Measurements from ENCODE around the gene IPMK. TPM values are rescaled to one million over a fixed set of nuclear protein-coding genes. Genes with fewer than 3 reads are reported as not detected.
A peak's percentile ranks its signal among the peaks of the same experiment; 100 is the strongest.
"Not testable (repeated sequence)": the region's sequence is repeated elsewhere in the genome, so short reads cannot be mapped to it uniquely, and the experiment has no call there.

Gene IPMK
- total RNA-seq, 1 experiment from 2014 or later, result 11.1 TPM

DNA sequence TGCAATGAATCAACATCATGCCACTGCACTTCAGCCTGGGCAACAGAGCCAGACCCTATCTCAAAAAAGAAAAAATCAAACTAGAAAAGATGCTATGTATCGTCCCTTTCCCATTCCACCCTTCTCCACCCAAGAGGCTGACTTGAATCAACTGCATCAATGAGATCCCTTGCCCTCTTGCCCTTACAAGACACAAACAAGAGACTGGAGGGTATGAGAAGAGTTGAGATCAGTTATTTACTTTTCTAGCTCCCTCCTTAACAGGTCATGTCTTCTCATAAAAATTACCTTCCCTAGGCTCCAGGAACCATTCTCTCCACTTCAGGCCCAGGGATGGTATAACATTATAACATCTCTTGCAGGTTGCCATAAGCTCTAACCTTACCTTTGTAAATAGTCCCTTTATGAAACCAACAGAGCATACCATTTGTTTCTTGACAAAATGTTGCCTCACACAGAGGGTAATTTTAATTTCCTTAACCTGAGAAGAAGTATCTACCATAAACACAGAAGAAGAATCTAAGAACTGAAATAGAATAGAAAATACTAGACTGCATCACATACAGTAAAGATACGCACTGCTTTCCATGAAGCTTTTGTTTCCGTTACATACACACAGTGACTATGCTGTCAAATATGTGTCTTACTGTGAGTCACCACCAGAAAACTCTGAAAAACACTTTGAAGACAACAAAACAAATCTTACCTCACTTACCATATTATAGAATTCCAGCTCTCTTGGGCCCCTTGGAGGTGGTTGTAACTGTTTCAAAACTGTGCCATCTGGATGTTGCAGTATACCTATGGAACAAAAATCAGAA is 30.5 kb downstream of the IPMK start:
- Histone ChIP-seq H4K20me1 (ENCODE audit: insufficient read depth) (no peaks in the 10 kb centered on the region), H3K79me2 (ENCODE audit: low read depth) (0 out of 2 replicates have a peak, but pooled peaks cover 6% of the 10 kb centered on the region), H3K9me2 (ENCODE audit: insufficient read depth) (no peaks in the 10 kb centered on the region), H3K4me1 (replicated peaks; ENCODE audit: insufficient read depth) (peaks cover 11% of the 10 kb centered on the region), H3K9me3 (ENCODE audit: insufficient read depth, low read depth) (no peaks in the 10 kb centered on the region), H3K4me2 (0 out of 2 replicates have a peak overlapping the region, but pooled peaks have one; percentile 2), H3K4me3 (no peak overlapping the region), H3K27ac (no peak overlapping the region), H3K27me3 (ENCODE audit: insufficient read depth, low read depth) (no peaks in the 10 kb centered on the region), H3F3A (ENCODE audit: insufficient read depth, low read depth) (no peaks in the 10 kb centered on the region), H3K36me3 (ENCODE audit: low read depth) (no peaks in the 10 kb centered on the region), H2AFZ (no peak overlapping the region)
- peak in 1 of 2 experiments; percentile 56 for DNase-seq
- ChIA-PET CTCF (interaction anchor here (1.1 kb wide), 2 partner anchors 30 to 53 kb away, joined by 3 to 4 read pairs; no protein-coding TSS in a partner anchor), POLR2A (ENCODE audit: unreplicated experiment) (interaction anchor here (0.6 to 1.0 kb wide), 5 partner anchors 29 to 67 kb away, joined by 4 to 6 read pairs (median 5); partner anchors contain the start of genes CISD1 and IPMK)
- intact Hi-C loops (cut with micrococcal nuclease; ENCODE audit: unreplicated experiment), result loop anchor here (1.0 to 2.0 kb wide), 2 partner anchors 20 to 30 kb away; partner anchors contain the start of gene IPMK
- TSS peak; percentile 20 for BruUV-seq (replicated peaks)
- TF ChIP-seq EZH2 (IDR thresholded peaks at IDR 0.05; ENCODE audit: low read depth) (no peak), CTCF (conservative IDR thresholded peaks at IDR 0.05) (no peak)

- H3F3A ChIP-seq (ENCODE audit: insufficient read depth, low read depth); H3K9me3 ChIP-seq (ENCODE audit: insufficient read depth, low read depth); H2AFZ ChIP-seq; H3K79me2 ChIP-seq (ENCODE audit: low read depth); H3K9me2 ChIP-seq (ENCODE audit: insufficient read depth); DNase-seq; H3K36me3 ChIP-seq (ENCODE audit: low read depth); H3K4me1 ChIP-seq (replicated peaks; ENCODE audit: insufficient read depth); H3K27me3 ChIP-seq (ENCODE audit: insufficient read depth, low read depth); CTCF ChIA-PET; intact Hi-C loops (cut with micrococcal nuclease; ENCODE audit: unreplicated experiment); H3K27ac ChIP-seq; H3K4me3 ChIP-seq; BruUV-seq (replicated peaks); H4K20me1 ChIP-seq (ENCODE audit: insufficient read depth); POLR2A ChIA-PET (ENCODE audit: unreplicated experiment); H3K4me2 ChIP-seq: not testable (repeated sequence)
Measured at GRCh38 chr10:58229856-58230255, 37.8 kb downstream of the IPMK start.

GRCh38 chr10:58225654-58226053 is 42.0 kb downstream of the IPMK start:
- no peak for DNase-seq
- Histone ChIP-seq H3K9me2 (ENCODE audit: insufficient read depth) (no peaks in the 10 kb centered on the region), H3K4me3 (no peak overlapping the region), H3K79me2 (ENCODE audit: low read depth) (no peaks in the 10 kb centered on the region), H3K27ac (no peak overlapping the region), H2AFZ (no peak overlapping the region), H3K36me3 (ENCODE audit: low read depth) (no peaks in the 10 kb centered on the region), H4K20me1 (ENCODE audit: insufficient read depth) (no peaks in the 10 kb centered on the region), H3F3A (ENCODE audit: insufficient read depth, low read depth) (no peaks in the 10 kb centered on the region), H3K27me3 (ENCODE audit: insufficient read depth, low read depth) (no peaks in the 10 kb centered on the region), H3K4me1 (replicated peaks; ENCODE audit: insufficient read depth) (no peaks in the 10 kb centered on the region), H3K4me2 (no peak overlapping the region), H3K9me3 (ENCODE audit: insufficient read depth, low read depth) (no peaks in the 10 kb centered on the region)
- TF ChIP-seq CTCF (conservative IDR thresholded peaks at IDR 0.05) (no peak), EZH2 (IDR thresholded peaks at IDR 0.05; ENCODE audit: low read depth) (no peak)
- BruUV-seq (replicated peaks), result no TSS peak
- intact Hi-C loops (cut with micrococcal nuclease; ENCODE audit: unreplicated experiment), result no loop called here
- POLR2A ChIA-PET (ENCODE audit: unreplicated experiment), result no interaction called here
- CTCF ChIA-PET, result no interaction called here
